A549 treated with ZK216348 at 1 μM for 4 hours (cell line): Measurements from ENCODE around the gene ME1. TPM values are rescaled to one million over a fixed set of nuclear protein-coding genes. Genes with fewer than 3 reads are reported as not detected.

Source experiments
- total RNA-seq: library from RNA; stranded (reverse); fragments of 200-300 nt; extraction: Qiagen RNA extraction; gene quantifications from 5 replicates; pipeline ENCODE4 v1.2.3, GENCODE V29; 2022; ENCODE audit warnings: low read depth

Gene ME1
- total RNA-seq: 35.8 to 44.2 TPM (median 37.6 TPM) in 5 replicates

DNA sequence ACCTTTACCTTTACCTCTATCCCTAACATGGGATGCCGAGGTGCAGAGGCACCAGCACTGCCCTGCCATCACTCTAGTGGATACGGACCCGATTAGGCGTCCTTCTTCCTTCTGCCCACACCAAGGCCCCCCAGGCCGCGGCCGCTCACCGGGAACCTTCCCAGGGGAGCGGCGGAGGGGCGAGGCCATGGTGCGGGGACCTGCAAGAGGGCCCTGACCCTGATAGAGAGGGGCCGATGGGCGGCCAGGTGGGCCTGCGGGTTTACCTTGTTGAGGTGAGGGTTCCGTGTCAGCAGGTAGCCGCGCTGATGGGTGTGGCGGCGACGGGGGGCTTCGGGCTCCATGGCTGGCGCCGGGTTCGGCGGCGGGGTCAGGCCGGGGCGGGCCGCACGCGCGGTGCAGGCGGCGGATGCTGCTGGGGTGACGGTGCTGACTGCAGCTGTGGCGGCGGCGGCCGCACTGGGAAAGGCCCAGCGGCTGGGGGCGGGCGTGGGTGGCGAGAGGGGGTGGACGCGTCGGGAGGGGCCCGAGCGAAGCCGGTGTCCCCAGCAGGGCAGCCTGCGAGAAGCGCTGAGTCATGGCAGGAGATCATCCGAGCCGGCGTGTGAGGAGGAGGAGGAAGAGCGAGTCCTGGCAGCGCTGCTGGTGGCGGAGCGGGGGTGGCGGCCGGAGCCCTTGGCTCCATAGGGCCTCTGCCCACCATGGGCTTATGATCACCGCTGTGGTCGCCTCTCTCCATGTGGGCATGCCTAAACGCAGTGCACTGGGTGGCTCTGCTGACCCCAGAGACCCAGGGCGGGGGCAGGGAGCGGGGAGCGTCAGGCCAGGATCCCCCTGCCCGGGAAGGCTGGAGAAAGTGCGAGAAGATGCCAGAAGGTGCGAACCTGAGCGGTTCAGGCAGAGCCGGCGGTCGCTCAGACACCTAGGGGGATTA lies at the start of gene ME1:
ME1 (minus strand) TSS at position 441 of the 934 bp plus-strand sequence; CDS start at position 344, 97 bp downstream.

DNA sequence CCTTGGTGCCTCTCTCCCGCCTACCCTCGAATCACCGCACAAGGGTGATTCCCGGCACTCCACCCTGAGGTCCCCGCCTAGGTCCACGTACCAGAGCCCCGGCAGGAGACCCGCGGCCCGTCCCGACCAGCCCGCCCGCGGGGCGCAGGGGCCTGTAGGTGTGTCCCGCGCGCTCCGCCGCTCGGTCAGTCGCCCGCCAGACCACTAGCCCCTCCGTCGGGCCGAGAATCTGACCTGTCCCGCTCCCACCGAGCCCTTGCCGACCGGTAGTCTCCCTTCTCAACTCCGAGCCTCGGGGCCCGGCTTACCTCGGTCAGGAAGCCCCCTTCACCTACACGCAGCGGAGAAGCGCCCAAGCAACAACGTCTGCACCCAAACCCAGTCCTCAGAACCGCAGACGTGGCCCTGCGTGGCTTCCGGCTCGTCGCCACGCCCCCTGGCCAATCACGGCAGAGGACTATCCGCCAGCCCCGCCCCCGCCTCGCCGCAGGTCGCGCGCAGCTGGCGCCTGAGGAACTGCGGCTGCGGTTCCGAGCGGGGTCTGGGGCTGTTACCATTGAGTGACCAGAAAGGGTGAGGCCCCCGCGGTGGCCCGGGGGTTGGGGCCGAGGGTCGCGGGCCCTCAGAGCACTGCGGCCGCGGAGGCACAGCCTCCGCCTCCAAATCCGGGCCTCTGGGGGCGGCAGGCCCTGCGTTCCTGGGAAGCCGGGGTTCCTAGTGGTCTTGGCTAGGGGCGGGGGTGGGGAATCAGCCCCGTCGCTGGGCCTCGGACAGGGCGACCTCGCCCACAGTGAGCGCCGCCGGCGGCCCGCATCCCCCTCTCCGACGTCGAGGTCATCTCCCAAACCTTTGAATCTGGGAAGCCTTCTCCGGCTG lies 237.7 kb downstream of the ME1 start, which contains the start of the genes PGM3 and RWDD2A:
PGM3 (minus strand) TSS at position 395 of the 876 bp plus-strand sequence. CDS start 2,253 bp downstream, outside the sequence.
RWDD2A (plus strand) TSS at position 487 of the 876 bp plus-strand sequence. CDS start 1,095 bp downstream, outside the sequence.

Other genes starting within 250 kb of the ME1 start
- gene PGM3, start 237.8 kb downstream of the ME1 start, total RNA-seq: 22.9 to 32.1 TPM (median 27.5 TPM) in 5 replicates
- 1.2 to 2.2 TPM (median 1.5 TPM) in 5 replicates for gene RWDD2A, start 237.7 kb downstream of the ME1 start, total RNA-seq
- gene PRSS35, start 81.5 kb upstream of the ME1 start, total RNA-seq: 0.09 to 0.14 TPM (median 0.12 TPM) in 3 of 5 replicates, not detected in the others